Measurements from ENCODE around the gene COLEC11.

GRCh38 chr2:3628800-3629199 is 33.9 kb downstream of the COLEC11 start:
- TF ChIP-seq MTA3 (IDR thresholded peaks at IDR 0.05; ENCODE audit: borderline replicate concordance, low read length): no peak
- no peak for TF ChIP-seq BHLHE40 (IDR thresholded peaks at IDR 0.05; ENCODE audit: borderline replicate concordance in 1 of 2, low read depth in 2 of 2, low read length in 1 of 2)
- TF ChIP-seq BACH1 (IDR thresholded peaks at IDR 0.05; ENCODE audit: borderline replicate concordance): no peak
- TF ChIP-seq EED (IDR thresholded peaks at IDR 0.05; ENCODE audit: low read depth): no peak
- TF ChIP-seq ZBTB11 (CRISPR knock-in tag; IDR thresholded peaks at IDR 0.05): no peak
- TF ChIP-seq MYC (IDR thresholded peaks at IDR 0.05; ENCODE audit: insufficient read depth, insufficient read length, insufficient replicate concordance, low read length, severe bottlenecking): no peak
- no peak for TF ChIP-seq POLR2A (IDR thresholded peaks at IDR 0.05; ENCODE audit: low read depth, low read length)

Measured in GM12878 (cell line).